Posterior cingulate gyrus (tissue), 11 donors: ENCODE measurements around the gene FADS6.
A peak's percentile ranks its signal among the peaks of the same experiment; 100 is the strongest.
"Not testable (repeated sequence)": the region's sequence is repeated elsewhere in the genome, so short reads cannot be mapped to it uniquely, and the experiment has no call there.

ENCODE experiments used
- DNase-seq, 10 donors: peaks; one replicate each; pipeline versions ENCODE4 v3.0.0 to v3.0.0-alpha.2; 2020 to 2021; ENCODE audit warnings: mixed read lengths in 3 of 10
- intact Hi-C: fragments of 100-400 bp; cut with DNase I; formaldehyde crosslinking; loops from one replicate; pipeline ENCODE4 v1.15.1; 2023

The FADS6 gene

DNA sequence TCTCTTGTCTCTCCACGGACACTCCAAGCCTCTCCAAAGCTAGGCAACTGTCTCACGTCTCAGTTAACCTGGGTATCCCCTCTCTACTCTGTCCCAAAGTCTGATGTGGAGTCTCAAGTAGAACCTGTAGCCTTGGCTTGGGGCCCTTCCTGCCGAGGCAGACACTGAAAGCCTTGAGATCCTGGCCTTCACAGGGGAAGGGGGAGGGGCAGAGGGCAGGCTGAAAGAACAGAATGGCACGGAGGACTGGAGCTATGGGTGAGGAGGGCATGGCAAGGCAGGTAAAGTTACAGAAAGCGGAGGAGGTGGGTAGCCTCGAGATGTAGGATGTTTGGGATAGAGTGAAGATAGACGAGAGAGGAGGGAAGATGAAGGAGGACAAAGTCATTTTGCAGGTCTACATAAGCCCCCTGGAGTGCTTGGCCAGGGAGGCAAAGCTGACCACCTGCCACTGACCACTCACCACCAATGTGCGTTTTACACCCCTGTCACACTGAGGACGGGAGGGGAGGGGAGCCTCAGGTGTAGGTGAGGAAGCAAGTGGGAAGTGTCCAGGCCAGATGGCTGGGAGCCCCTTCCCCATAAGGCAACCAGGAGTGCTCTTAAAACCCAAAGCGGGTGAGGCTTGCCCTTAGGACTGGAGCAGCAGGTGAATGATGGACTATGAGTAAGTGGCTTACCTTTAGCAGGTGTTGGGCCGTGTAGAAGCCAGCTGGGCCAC lies 21.9 kb downstream of the FADS6 start:
- no peak for DNase-seq
- intact Hi-C loops, result no loop called here

DNA sequence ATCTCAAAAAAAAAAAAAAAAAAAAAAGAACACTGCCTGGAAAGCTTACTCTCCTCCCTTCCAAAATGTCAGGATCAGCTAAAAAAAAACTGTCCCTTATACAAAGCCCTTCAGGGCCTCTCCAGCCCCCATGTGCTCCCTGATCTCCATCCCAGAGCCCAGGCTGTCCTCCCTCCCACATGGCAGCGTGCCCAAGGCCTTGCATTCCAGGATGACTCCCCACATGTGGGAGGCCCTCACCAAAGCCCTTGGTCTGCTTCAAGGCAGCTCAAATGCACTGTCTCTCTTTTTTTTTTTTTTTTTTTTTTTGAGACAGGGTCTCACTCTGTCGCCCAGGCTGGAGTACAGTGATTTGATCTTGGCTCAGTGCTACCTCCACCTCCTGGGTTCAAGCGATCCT lies 22.9 kb downstream of the FADS6 start:
- no peak for DNase-seq
- intact Hi-C loops, result no loop called here

DNA sequence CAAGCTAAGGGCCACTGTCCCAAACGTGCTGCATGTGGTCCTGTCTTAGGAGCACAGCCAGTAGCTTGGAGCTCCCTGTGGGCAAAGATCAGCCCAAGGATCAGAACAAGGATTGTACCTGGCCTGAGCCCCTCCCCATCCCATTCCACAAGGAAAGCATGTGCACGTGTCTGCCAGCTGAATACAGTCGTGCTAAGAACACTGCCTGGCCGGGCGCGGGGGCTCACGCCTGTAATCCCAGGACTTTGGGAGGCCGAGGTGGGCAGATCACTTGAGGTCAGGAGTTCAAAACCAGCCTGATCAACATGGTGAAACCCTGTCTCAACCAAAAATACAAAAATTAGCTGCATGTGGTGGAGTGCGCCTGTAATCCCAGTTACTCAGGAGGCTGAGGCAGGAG lies 23.4 kb downstream of the FADS6 start:
- DNase-seq, intact Hi-C loops: not testable (repeated sequence)

DNA sequence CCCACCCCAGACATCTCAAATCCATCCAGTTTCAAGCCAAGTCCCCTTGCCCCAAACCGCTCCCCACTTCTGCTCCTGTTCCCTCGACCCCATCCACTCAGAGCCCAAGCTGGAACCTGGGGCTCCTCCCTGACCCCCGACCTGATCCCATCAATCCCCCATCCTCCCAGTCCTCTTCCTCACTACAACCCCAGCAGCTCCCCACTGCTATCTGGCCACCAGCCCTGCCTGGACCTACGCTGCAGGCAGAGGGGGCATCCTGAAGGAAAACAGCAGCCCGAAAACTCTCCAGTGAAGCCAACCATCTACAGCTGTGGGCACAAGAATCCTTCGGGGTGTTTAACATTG lies 24.6 kb downstream of the FADS6 start:
- DNase-seq, result no peak
- intact Hi-C loops, result no loop called here

DNA sequence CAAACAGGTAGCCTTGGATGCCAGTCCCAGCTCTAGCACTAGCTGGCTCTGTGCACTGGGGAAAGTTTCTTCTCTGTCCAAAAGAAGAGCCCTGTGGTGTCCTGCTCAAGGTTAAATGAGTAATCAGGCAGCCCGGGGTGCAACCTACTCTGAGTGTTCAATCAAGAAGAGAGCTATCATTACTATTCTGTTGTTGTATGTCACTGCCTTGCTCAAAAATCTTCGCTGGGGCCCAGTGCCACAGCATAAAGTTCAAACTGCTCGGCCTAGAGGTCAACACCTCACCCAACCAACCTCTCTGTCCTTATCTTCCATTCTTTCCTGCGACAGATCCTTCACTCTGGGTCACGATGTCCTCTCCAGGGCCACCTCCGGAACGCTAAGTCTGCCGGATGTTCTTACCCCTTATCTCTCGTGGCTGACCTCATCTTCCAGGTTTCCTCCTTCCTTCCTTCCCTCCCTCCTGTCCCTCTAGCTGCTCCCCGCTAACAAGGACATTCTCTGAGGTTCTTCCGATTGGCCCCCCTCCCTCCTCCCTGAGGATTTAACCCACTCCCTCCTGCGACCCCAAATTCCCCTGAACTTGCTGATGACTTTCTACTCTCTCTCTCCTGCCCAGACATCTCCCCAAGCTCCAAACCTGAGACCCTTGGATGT lies 25.1 kb downstream of the FADS6 start:
- DNase-seq, result no peak
- intact Hi-C loops, result no loop called here

DNA sequence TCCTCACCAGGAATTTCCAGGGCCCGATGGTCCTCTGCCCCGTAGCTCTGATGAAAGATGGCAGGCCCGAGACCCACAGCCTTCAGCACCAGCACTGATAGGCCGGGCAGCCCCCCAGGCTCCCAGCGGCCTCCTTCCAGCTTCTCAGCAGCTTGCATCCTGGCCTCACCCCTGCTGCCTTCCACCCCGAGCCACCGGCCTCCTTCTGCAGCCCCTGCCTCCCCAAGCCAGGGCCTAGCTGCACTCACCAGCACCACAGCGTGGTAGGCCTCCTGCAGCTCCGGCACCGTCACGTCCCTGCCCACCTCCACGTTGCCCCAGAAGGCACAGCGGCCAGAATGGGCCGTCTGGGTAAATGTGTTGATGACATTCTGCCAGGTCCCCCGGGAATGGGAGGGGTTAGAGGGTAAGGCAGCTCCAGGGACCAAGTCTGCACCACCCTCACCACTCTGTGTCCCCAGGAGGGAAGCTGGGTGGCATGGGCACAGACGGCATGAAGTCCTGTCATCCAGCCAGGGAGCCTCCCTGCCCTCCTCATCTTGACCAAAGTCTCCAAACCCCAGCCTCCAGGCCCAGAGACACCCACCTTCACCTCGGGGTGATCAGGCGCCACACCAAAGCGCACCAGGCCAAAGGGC lies 27.1 kb downstream of the FADS6 start:
- no peak for DNase-seq
- intact Hi-C loops, result no loop called here

DNA sequence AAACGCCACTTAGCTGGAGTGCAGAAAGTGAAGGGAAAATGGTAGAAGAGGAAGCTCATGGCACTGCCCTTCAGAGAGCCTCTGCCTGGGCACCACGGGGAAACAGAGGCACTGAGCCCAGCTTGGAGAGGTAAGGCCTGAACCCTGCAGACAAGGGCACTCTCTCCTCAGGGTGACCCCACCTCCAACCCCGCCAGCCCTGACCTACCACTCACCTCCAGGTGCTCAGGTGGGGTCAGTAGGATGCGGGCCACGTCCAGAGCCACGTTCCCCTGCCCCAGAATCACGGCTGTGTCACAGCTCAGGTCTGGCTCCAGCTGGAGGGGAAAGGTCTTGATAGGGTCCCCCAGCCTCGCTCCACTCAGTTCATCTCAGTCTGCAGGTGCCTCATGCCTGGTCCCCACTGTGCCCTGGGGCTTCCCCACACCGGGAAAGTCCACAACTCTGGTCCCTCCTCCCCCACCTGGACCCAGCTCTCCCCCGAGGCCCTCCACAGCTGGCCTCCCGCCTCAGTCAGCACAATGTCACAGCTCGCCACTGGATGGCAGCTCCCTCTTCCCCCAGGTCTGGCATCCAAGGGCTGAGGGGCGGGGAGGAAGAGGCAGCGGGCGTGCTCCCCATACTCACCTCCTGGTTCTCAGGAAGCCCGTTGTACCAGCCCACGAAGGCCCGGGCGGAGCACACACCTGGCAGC lies 27.8 kb downstream of the FADS6 start:
- intact Hi-C loops, result loop anchor here (1.0 to 2.0 kb wide), 2 partner anchors 74 to 121 kb away; no protein-coding TSS in a partner anchor
- DNase-seq, result no peak

DNA sequence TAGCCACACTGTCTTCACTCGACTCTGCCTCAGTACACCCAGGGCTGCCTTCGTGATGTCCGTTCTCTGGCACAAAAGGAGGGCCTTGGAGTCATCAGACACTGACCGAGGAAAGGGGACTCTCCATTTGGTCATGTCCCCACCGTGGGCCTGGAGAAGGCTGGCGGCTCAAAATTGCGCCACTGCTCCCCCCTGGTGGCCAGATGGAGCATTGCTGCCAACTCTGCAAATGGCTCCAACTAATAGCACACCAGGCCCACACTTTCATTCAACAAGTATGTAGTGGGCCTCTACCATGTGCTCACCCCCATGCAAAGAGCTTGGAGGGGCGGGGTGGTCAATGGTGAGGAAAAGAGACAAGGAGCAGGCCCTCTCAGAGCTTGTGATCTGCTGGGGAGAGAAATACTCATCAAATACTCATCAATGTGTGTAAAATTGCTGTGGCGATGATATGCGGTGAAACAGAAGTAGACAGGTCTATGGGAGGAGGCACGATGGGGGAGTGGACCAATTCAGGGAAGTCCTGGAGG lies 28.5 kb downstream of the FADS6 start:
- intact Hi-C loops, result loop anchor here (1.0 to 2.0 kb wide), 2 partner anchors 74 to 120 kb away; no protein-coding TSS in a partner anchor
- peak; percentile 73 to 98 (median 88) for DNase-seq

DNA sequence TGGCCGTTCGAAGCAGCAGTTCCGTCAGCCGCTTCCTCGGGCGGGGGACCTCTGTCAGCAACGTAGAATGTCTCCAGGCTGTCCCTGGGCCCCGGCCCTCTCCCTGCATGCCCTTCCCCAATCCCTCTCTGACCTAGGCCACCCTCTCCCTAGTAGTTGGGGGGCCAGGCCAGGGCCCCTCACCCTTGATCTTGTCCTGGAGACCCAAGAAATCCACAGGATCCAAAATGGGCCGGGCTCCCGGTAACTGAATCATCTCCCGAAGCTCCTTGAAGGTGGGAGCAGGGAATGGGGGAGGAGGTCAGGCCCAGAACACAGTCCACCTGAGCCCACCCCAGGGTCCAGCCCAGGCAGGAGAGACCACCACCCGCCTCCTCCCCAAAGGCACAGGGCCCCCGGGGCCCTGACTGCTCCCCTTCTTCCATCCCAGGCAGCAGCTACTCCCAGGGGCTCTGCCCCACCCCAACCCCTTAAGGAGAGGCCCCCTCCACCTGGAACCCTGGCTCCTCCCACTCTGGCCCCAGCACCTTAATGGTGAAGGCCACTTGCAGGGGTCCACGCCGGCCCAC lies 29.1 kb downstream of the FADS6 start:
- no peak for DNase-seq
- intact Hi-C loops, result loop anchor here (2.0 kb wide), 1 partner anchor 120 kb away; no protein-coding TSS in a partner anchor

DNA sequence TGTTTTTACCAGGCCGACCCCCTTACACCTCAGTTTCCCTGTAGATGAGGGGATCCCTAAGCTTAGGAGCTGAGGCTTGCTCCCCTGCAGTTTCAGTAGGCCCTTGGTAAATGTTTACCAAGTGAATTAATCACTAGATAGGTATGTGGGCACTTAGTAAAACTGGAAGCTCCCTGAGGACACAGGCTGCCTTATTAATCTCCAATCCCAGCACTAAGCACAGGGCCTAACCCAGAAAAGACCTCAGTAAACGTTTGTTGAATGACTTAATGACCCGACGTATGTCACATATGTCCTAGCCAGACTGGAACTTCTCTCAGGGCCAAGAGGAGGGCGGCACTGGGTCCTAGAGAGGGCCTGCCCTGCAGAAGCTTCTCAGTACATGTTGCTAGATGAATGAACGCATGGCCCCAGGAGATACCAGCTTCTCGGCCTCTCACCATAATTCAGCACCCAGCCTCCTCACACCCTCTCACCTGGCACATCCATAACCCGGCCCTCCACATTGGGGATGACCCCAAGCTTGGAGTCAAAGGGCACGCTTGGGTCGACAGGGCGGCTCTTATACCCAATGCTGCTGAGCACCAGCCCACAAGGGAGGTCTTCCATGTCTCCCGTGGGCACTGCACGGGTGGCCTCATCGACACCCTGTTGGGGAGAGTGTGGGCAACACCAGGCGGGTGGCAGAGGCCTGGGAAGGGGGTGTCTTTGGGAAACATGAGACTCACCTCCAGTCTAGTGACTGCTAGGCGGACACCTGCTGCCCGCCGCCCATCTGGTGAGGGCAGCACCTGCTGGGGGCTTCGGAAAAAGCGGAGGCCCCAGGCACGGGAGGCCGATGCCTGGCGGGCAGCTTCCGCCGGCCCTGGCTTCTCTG lies 29.8 kb downstream of the FADS6 start:
- no peak for DNase-seq

DNA sequence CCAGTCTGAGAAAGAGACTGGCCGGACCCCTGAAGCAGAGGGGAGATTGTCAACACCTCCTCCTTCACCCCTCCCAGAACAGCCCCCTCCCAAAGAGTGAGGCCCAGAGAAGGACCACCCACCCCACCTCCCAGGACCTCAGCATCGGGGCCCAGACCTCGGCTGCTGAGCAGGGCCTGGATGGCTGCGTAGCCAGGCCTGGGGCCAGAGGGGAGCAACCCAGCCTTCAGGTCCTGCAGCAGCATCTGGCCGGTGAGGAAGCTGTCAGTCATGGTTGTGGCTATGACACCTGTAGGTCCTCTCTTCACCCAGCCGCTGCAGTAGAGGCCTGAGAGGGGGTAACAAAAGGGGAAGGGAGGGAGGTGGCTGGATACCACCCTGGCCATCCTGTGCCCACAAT lies 30.5 kb downstream of the FADS6 start:
- intact Hi-C loops, result no loop called here
- DNase-seq, result no peak

More for the DNA sequence above, 29.8 kb downstream of the FADS6 start:
- intact Hi-C loops, result loop anchor here (2.0 kb wide), 1 partner anchor 119 kb away; no protein-coding TSS in a partner anchor

DNA sequence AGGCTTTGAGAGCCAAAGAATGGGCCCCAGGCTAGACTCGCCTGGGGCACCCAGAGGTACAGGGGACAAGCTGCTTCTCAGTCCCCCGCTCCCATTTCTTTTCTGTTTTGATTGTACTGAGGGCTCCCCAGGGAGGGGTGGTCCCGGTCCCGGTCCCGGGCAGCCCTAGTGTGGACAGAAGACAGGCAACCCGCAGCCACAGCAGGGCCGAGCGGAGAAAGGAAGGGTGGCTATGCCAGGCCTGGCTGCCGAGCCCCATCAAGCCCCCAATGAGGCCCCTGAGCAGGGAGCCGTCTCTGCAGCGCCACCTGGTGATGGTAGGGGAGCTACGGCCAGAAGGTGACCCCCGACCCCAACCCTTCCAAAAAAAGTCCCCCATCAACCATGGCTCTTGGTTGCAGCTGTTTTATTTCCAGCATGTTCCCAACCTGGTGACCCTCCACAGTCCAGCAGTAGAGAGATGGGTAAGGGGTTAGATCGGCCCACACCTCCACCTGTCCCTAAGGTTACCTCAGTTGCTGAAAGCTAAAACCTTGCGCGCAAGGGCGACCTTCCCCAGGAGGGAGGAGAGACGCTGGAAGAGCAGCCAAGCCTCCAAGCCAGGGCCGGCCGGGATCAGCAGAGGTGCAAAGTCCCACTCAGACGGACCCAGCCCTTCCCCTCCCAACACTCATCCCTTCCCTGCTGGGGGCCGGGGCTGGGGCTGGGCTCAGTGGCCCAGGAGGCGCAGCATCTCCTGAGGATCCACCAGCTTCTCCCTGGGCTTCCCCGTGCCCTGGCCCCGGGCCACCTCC lies 31.1 kb downstream of the FADS6 start:
- intact Hi-C loops, result no loop called here
- peak in 9 of 10 donors; percentile 36 to 95 (median 67) for DNase-seq

DNA sequence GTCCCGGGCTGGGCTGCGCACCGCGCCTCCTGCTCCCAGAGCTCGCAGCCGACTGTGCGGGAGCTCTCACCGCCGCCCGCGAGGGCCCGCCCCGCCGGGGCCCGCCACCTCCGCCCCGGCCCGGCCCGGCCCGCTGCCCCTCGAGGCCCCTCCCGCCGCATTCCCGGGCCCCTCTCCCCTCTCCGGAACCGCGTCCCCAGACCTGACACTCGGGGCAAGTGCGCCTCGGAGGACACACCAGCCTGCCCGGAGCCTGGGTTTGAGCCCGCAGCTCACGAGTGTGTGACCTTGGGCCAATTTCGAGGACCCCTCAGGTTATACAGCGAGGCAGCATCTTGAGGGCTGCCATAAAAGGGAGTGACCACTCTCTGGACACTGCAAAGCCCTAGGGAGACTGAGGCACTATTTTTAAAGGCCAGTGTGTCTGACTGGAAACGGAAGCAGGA lies 31.7 kb downstream of the FADS6 start:
- no peak for DNase-seq

DNA sequence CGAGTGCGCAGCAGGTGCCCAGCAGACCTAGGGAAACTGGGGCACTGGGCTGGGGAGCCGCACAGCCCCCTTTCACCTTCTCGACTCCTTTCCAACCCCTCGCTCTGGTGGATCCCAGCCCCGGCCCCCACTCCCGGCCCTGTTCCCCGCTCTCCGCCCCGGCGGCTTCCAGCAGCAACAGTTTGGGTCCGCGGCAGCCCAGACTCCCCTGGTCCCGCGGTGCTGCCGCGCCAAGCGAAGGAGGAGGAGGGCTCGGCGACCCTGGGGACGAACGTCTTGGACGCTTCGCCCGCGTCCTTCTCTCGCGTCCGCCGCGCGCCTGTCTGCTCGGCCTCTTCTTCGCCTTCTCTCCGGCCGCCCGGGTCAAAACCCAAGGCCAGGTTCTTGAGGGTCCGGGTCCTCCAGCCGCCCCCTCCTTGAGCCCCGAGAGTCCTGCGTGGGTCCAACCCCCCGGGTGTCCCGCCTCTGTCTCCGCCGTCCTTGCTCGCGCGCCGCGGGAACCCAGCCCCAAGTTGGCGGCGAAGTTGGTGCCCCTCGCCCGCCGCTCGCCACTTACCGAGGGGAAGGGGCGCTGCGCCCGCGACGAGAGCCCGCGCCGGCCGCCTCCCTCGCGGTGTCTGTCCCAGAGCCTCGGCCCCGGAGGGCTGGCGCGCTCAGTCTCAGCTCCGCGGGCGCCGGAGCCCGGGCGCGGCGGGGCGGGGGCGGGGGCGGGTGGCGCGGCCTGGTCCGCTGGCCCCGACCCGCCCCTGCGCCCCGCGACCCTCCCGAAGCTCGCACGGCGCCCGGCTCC lies 32.4 kb downstream of the FADS6 start:
- intact Hi-C loops, result no loop called here
- DNase-seq, result no peak

More for the DNA sequence above, 31.7 kb downstream of the FADS6 start:
- intact Hi-C loops, result no loop called here

DNA sequence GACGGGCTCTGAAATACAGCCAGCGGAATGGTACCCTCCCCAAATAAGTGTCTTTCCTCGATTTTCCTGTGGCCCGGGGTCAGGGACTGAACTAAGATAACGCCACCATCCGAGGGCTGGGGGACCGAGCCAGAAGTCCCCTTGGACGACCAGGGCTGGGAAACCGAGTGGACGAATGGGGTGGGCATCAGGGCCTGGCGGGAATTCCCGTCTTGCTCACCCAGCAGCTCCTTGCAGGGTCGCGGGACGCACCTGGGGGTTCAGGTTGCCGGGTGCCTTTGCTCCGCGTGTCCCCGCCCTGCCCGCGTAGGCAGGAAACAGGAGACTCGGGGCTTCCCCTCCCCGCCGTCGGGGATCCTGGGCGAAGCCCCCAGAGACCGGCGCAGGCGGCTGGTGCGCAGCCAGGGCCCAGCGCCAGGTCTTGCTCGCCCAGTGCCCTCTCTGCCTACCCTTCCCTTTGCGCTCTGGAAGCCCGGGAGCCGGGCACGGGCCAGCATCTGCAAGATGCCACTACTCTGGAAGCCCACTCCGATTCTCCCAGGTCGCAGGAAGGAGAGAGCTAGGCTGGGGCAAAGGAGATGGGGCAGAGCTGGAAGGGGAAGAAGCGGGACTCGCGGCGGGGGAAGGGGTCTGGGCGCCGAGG lies 33.1 kb downstream of the FADS6 start:
- intact Hi-C loops, result no loop called here
- no peak for DNase-seq

DNA sequence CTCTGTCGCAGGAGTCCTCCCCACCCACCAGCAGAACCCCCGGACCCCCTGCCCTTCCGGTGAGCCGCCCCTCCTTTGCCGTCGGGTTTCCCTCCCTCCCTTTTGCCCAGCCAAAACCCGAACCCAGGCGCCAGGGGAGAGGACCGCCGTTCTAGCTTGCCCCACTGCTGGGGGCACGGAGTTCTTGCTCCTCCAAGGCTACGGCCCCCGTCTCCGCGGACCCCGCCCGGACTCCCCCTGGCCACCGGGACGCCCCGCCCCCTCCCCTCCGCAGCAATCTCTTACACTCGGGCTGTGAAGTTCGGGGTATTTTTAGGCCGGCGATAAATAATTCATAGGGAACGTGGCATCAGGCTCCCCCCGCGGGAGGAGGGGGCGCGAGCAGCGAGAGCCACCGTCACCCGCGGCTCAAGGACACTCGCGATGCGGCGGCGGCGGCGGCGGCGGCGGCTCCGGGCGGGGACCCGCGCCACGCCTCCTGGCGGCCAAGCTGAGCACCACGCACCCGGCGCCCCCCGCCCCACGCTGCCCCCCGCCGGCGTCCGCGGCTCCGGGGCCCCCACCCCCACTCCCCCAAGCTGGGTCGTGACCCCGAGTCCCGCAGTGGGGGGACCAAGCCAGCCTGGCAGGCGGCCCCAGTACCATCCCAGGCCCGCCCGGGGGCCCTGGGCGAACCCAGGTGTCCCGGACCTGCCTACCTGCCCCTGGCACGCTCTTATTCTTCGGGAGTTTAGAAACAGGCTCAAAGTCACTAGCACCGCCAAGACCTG lies 33.8 kb downstream of the FADS6 start, which contains the start of gene GRIN2C:
TSS of gene GRIN2C (minus strand) at position 427 of the 770 bp plus-strand sequence. CDS start 4,793 bp downstream, outside the sequence.
- no peak for DNase-seq
- intact Hi-C loops, result no loop called here
